HCT116 (cell line): ENCODE data around the gene PABPC1L2B.
"Not testable (repeated sequence)": the region's sequence is repeated elsewhere in the genome, so short reads cannot be mapped to it uniquely, and the experiment has no call there.

ENCODE experiments used
- CTCF ChIP-seq, 3 experiments: fragments of 200-600 bp in 1 of 3; sonication (generic) in 1 of 3; IDR thresholded peaks in 2 of 3; conservative IDR thresholded peaks in 1 of 3; 2 replicates each; pipeline ENCODE4 v1.5.1; 2012 to 2017; ENCODE audit warnings: low read depth in 2 of 3, low read length in 2 of 3, antibody characterized with exemption in 1 of 3, borderline replicate concordance in 1 of 3, control low read depth in 1 of 3, mild to moderate bottlenecking in 1 of 3, mixed read lengths in 1 of 3, mixed run types in 1 of 3, moderate library complexity in 1 of 3; ENCODE audit not compliant: insufficient read depth in 1 of 3
- POLR2AphosphoS5 ChIP-seq: IDR thresholded peaks from 2 replicates; pipeline ENCODE4 v1.6.1; 2011; ENCODE audit warnings: mild to moderate bottlenecking, low read depth, low read length, moderate library complexity
- ZNF274 ChIP-seq: fragments of 200-500 bp; sonication (Bioruptor generic); IDR thresholded peaks from 2 replicates; pipeline ENCODE4 v1.6.1; 2014; ENCODE audit warnings: mild to moderate bottlenecking, low read depth, low read length, inconsistent platforms

DNA sequence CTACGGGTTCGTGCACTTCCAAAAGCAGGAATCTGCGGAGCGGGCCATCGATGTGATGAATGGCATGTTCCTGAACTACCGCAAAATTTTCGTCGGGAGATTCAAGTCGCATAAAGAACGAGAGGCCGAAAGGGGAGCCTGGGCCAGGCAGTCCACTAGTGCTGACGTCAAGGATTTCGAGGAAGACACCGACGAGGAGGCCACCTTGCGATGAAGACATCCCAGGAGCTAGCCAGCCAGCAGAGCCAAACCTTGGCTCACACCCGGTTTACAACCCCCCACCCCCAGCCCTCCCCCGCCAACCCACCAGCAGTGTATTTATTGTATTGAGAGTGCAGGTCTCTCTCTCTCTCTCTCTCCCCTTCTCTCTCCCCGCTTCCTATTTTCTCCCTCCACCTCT, 1.3 kb downstream of the PABPC1L2B start:
- not testable (repeated sequence) for TF ChIP-seq CTCF (IDR thresholded peaks at IDR 0.05 in 2 of 3, conservative IDR thresholded peaks at IDR 0.05 in 1 of 3; ENCODE audit: borderline replicate concordance in 1 of 3, insufficient read depth in 1 of 3, low read depth in 2 of 3, low read length in 2 of 3); ZNF274; POLR2AphosphoS5
